ENCODE measurements around the gene TMTC2.

GRCh38 chr12:83183132-83183531, 496.4 kb downstream of the TMTC2 start:
- no peak for TF ChIP-seq CTCF (IDR thresholded peaks at IDR 0.05)
- no peak for TF ChIP-seq POLR2A (IDR thresholded peaks at IDR 0.05)

Data from adrenal gland (tissue), 5 donors.